NCI-H526 (cell line): ENCODE measurements around the gene ANO7.
A peak's percentile ranks its signal among the peaks of the same experiment; 100 is the strongest.

Experiments used
- DNase-seq, 2 experiments: peaks; one replicate each; lab custom pipeline; 2025; lab: John Stamatoyannopoulos, UW

The ANO7 gene

GRCh38 chr2:241249654-241250053 lies 61.2 kb downstream of the ANO7 start:
- DNase-seq = no peak

- DNase-seq = no peak
Measured at GRCh38 chr2:241252778-241253475, 64.5 kb downstream of the ANO7 start.

- DNase-seq = no peak
Measured at GRCh38 chr2:241254904-241255351, 66.5 kb downstream of the ANO7 start.

GRCh38 chr2:241255542-241256167 lies 67.2 kb downstream of the ANO7 start:
- DNase-seq = no peak

GRCh38 chr2:241256168-241256545 lies 67.7 kb downstream of the ANO7 start:
- DNase-seq = no peak

GRCh38 chr2:241257419-241258032 lies 69.0 kb downstream of the ANO7 start:
- no peak for DNase-seq

GRCh38 chr2:241258505-241259280 lies 70.2 kb downstream of the ANO7 start:
- no peak for DNase-seq

GRCh38 chr2:241260911-241261310 lies 72.4 kb downstream of the ANO7 start:
- no peak for DNase-seq

- no peak for DNase-seq
Measured at GRCh38 chr2:241261628-241262027, 73.2 kb downstream of the ANO7 start.

- no peak for DNase-seq
Measured at GRCh38 chr2:241263061-241263460, 74.6 kb downstream of the ANO7 start.

- no peak for DNase-seq
Measured at GRCh38 chr2:241265506-241265905, 77.0 kb downstream of the ANO7 start.

GRCh38 chr2:241267249-241268067 lies 79.0 kb downstream of the ANO7 start:
- no peak for DNase-seq

- DNase-seq = no peak
Measured at GRCh38 chr2:241268306-241268705, 79.8 kb downstream of the ANO7 start.

- no peak for DNase-seq
Measured at GRCh38 chr2:241268716-241269445, 80.4 kb downstream of the ANO7 start.

- no peak for DNase-seq
Measured at GRCh38 chr2:241269707-241270520, 81.4 kb downstream of the ANO7 start.

- DNase-seq = no peak
Measured at GRCh38 chr2:241270531-241270930, 82.1 kb downstream of the ANO7 start.

- DNase-seq = peak in 1 of 2 experiments; percentile 80
Measured at GRCh38 chr2:241271706-241272302, 83.3 kb downstream of the ANO7 start.

- peak in 1 of 2 experiments; percentile 73 for DNase-seq
Measured at GRCh38 chr2:241272303-241273209, 84.1 kb downstream of the ANO7 start.
